ENCODE measurements around the gene CHL1.

- TF ChIP-seq CTCF (IDR thresholded peaks at IDR 0.05), result no peak
- no peak for TF ChIP-seq POLR2AphosphoS5 (IDR thresholded peaks at IDR 0.05)
Observed at GRCh38 chr3:394775-395174, 198.2 kb downstream of the CHL1 start.

Measured in gastroesophageal sphincter (tissue), 3 donors.